Measurements from ENCODE around the gene PARVA.

GRCh38 chr11:12441231-12441861 lies 64.0 kb downstream of the PARVA start:
- TF ChIP-seq MAZ (IDR thresholded peaks at IDR 0.05; ENCODE audit: borderline replicate concordance, low read depth, low read length), result no peak
- no peak for TF ChIP-seq POLR2A (IDR thresholded peaks at IDR 0.05; ENCODE audit: low read depth, low read length)
- TF ChIP-seq SMC3 (IDR thresholded peaks at IDR 0.05; ENCODE audit: low read depth, low read length), result no peak
- TF ChIP-seq CEBPB (IDR thresholded peaks at IDR 0.05; ENCODE audit: low read depth, low read length), result no peak
- TF ChIP-seq CTCF (conservative IDR thresholded peaks at IDR 0.05; ENCODE audit: low read depth, low read length), result no peak
- no peak for TF ChIP-seq USF2 (IDR thresholded peaks at IDR 0.05; ENCODE audit: low read depth, low read length)
- TF ChIP-seq ELK1 (IDR thresholded peaks at IDR 0.05; ENCODE audit: borderline replicate concordance, low read depth, low read length), result no peak
- TF ChIP-seq RFX5 (IDR thresholded peaks at IDR 0.05; ENCODE audit: low read depth, low read length), result no peak
- TF ChIP-seq MAFK (IDR thresholded peaks at IDR 0.05; ENCODE audit: low read depth, low read length), result peak; percentile 96
- no peak for TF ChIP-seq RAD21 (IDR thresholded peaks at IDR 0.05; ENCODE audit: low read length)
- TF ChIP-seq CHD1 (IDR thresholded peaks at IDR 0.05; ENCODE audit: low read depth, low read length), result no peak
